ENCODE data around the gene PRX. TPM values are rescaled to one million over a fixed set of nuclear protein-coding genes. Genes with fewer than 3 reads are reported as not detected.

The PRX gene
- total and polyA plus RNA-seq, 2 experiments from 2014 or later = 4.2 TPM

GRCh38 chr19:40441719-40442253, 28.6 kb upstream of the PRX start (continued):
- TF ChIP-seq CTCF (conservative IDR thresholded peaks at IDR 0.05; ENCODE audit: low read depth in 2 of 2) (no peak), EZH2 (IDR thresholded peaks at IDR 0.05; ENCODE audit: low read depth, unreplicated experiment) (no peak), POLR2AphosphoS5 (IDR thresholded peaks at IDR 0.05; ENCODE audit: low read depth) (no peak)

- H3K4me2 ChIP-seq = no peak overlapping the region
- peaks cover 16% of the 10 kb centered on the region; the same call in 1 of the 2 replicates for H3K36me3 ChIP-seq (ENCODE audit: insufficient read depth)
- no peak overlapping the region for H3K4me3 ChIP-seq
- Mint-ChIP-seq H3K4me3 (no peak overlapping the region), H3K27ac (no peak overlapping the region), H3K4me1 (peaks cover 21% of the 10 kb centered on the region), H3K36me3 (ENCODE audit: low read depth) (peaks cover 27% of the 10 kb centered on the region), H3K9me3 (no peaks in the 10 kb centered on the region), H3K27me3 (ENCODE audit: insufficient read depth, low read depth, poor library complexity) (peaks cover 24% of the 10 kb centered on the region)
- no peak for DNase-seq (ENCODE audit: low spot score)
- H4K20me1 ChIP-seq (replicated peaks; ENCODE audit: insufficient read depth) = peaks cover 8% of the 10 kb centered on the region; the same call in 1 of the 2 replicates
- peaks cover 20% of the 10 kb centered on the region for H3K79me2 ChIP-seq (replicated peaks; ENCODE audit: insufficient read depth)
- H3K4me1 ChIP-seq (ENCODE audit: insufficient read depth) = peaks cover 10% of the 10 kb centered on the region
- ATAC-seq = no peak
- peaks cover 27% of the 10 kb centered on the region for H3F3A ChIP-seq (replicated peaks; ENCODE audit: low read depth)
- H3K27me3 ChIP-seq (ENCODE audit: insufficient read depth) = no peaks in the 10 kb centered on the region
- H2AFZ ChIP-seq = no peak overlapping the region
- no peaks in the 10 kb centered on the region for H3K9me2 ChIP-seq (ENCODE audit: insufficient read depth)
- H3K27ac ChIP-seq (ENCODE audit: low read depth) = no peak overlapping the region
- no peak for TF ChIP-seq EZH2phosphoT487 (IDR thresholded peaks at IDR 0.05; ENCODE audit: unreplicated experiment)
- TF ChIP-seq NANOG (IDR thresholded peaks at IDR 0.05; ENCODE audit: borderline replicate concordance) = no peak
- TF ChIP-seq ZNF114 (CRISPR knock-in tag; IDR thresholded peaks at IDR 0.05) = no peak
- no peak for TF ChIP-seq POLR2AphosphoS5 (IDR thresholded peaks at IDR 0.05; ENCODE audit: low read depth)
- no peak for TF ChIP-seq EZH2 (IDR thresholded peaks at IDR 0.05; ENCODE audit: low read depth, unreplicated experiment)
- no peak for TF ChIP-seq STAT1 (IDR thresholded peaks at IDR 0.05; ENCODE audit: unreplicated experiment)
- TF ChIP-seq, protein P1, sequence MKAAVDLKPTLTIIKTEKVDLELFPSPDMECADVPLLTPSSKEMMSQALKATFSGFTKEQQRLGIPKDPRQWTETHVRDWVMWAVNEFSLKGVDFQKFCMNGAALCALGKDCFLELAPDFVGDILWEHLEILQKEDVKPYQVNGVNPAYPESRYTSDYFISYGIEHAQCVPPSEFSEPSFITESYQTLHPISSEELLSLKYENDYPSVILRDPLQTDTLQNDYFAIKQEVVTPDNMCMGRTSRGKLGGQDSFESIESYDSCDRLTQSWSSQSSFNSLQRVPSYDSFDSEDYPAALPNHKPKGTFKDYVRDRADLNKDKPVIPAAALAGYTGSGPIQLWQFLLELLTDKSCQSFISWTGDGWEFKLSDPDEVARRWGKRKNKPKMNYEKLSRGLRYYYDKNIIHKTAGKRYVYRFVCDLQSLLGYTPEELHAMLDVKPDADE (IDR thresholded peaks at IDR 0.05) = no peak
- TF ChIP-seq ZNF331 (CRISPR knock-in tag; IDR thresholded peaks at IDR 0.05; ENCODE audit: low read depth) = no peak
- TF ChIP-seq ZNF462 (CRISPR knock-in tag; IDR thresholded peaks at IDR 0.05) = no peak
- no peak for TF ChIP-seq JUNB (IDR thresholded peaks at IDR 0.05; ENCODE audit: unreplicated experiment)
- TF ChIP-seq CREB1 (CRISPR knock-in tag; IDR thresholded peaks at IDR 0.05; ENCODE audit: low read depth) = no peak
- TF ChIP-seq CTCF (conservative IDR thresholded peaks at IDR 0.05; ENCODE audit: low read depth in 2 of 2) = no peak
Observed at GRCh38 chr19:40438284-40438683, 25.1 kb upstream of the PRX start.
